ENCODE data around the gene PSTPIP2. TPM values are rescaled to one million over a fixed set of nuclear protein-coding genes. Genes with fewer than 3 reads are reported as not detected.

The PSTPIP2 gene
- total and polyA plus RNA-seq, 2 experiments from 2014 or later = 3.8 to 6.4 TPM

GRCh38 chr18:45981821-45982220 lies 90.2 kb downstream of the PSTPIP2 start:
- Histone ChIP-seq H4K20me1 (ENCODE audit: insufficient read depth) (no peaks in the 10 kb centered on the region), H3K9me2 (ENCODE audit: insufficient read depth) (no peaks in the 10 kb centered on the region), H3K79me2 (ENCODE audit: insufficient read depth) (no peaks in the 10 kb centered on the region), H3F3A (ENCODE audit: insufficient read depth) (no peaks in the 10 kb centered on the region), H3K9me3 (ENCODE audit: low read depth) (no peaks in the 10 kb centered on the region), H3K9ac (no peak overlapping the region), H3K4me1 (ENCODE audit: insufficient read depth) (no peaks in the 10 kb centered on the region), H3K27ac (no peak overlapping the region), H3K27me3 (replicated peaks; ENCODE audit: insufficient read depth) (no peaks in the 10 kb centered on the region), H3K36me3 (ENCODE audit: low read depth) (no peaks in the 10 kb centered on the region), H3K4me2 (ENCODE audit: unreplicated experiment) (no peak overlapping the region), H2AFZ (no peak overlapping the region), H3K4me3 (no peak overlapping the region)
- DNase-seq = no peak
- TF ChIP-seq EZH2phosphoT487 (IDR thresholded peaks at IDR 0.05; ENCODE audit: insufficient read depth, low read depth) = no peak
- no peak for TF ChIP-seq EZH2 (IDR thresholded peaks at IDR 0.05; ENCODE audit: insufficient read depth, poor library complexity, severe bottlenecking)
- in situ Hi-C loops (cut with MboI) = no loop called here
- 90 to 93% methylated on average over 2 of the region's 2 CpGs for WGBS, 2 experiments (ENCODE audit: low coverage in 1 of 2, low lambda C conversion rate in 2 of 2, missing lambda C conversion rate in 2 of 2)

- H3K4me1 ChIP-seq (ENCODE audit: insufficient read depth) = 0 out of 2 replicates have a peak, but pooled peaks cover 5% of the 10 kb centered on the region
- no peaks in the 10 kb centered on the region for H3K36me3 ChIP-seq (ENCODE audit: low read depth)
- no peaks in the 10 kb centered on the region for H4K20me1 ChIP-seq (ENCODE audit: insufficient read depth)
- no peaks in the 10 kb centered on the region for H3K79me2 ChIP-seq (ENCODE audit: insufficient read depth)
- no peak overlapping the region for H3K4me3 ChIP-seq
- no peaks in the 10 kb centered on the region for H3F3A ChIP-seq (ENCODE audit: insufficient read depth)
- H3K4me2 ChIP-seq (ENCODE audit: unreplicated experiment) = no peak overlapping the region
- no peaks in the 10 kb centered on the region for H3K27me3 ChIP-seq (replicated peaks; ENCODE audit: insufficient read depth)
- TF ChIP-seq EZH2 (IDR thresholded peaks at IDR 0.05; ENCODE audit: insufficient read depth, poor library complexity, severe bottlenecking) (no peak), EZH2phosphoT487 (IDR thresholded peaks at IDR 0.05; ENCODE audit: insufficient read depth, low read depth) (no peak)
- no peaks in the 10 kb centered on the region for H3K9me3 ChIP-seq (ENCODE audit: low read depth)
- H2AFZ ChIP-seq = no peak overlapping the region
- H3K9ac ChIP-seq = no peak overlapping the region
- H3K27ac ChIP-seq = no peak overlapping the region
- DNase-seq = no peak
- 75 to 91% methylated on average over 2 of the region's 2 CpGs for WGBS, 2 experiments (ENCODE audit: low coverage in 1 of 2, low lambda C conversion rate in 2 of 2, missing lambda C conversion rate in 2 of 2)
- no peaks in the 10 kb centered on the region for H3K9me2 ChIP-seq (ENCODE audit: insufficient read depth)
- in situ Hi-C loops (cut with MboI) = no loop called here
These were observed 91.8 kb downstream of the PSTPIP2 start for GRCh38 chr18:45980229-45980628.

- no peak for TF ChIP-seq EZH2 (IDR thresholded peaks at IDR 0.05; ENCODE audit: insufficient read depth, poor library complexity, severe bottlenecking)
- no peak for TF ChIP-seq EZH2phosphoT487 (IDR thresholded peaks at IDR 0.05; ENCODE audit: insufficient read depth, low read depth)
- H3K36me3 ChIP-seq (ENCODE audit: low read depth) = no peaks in the 10 kb centered on the region
- no peaks in the 10 kb centered on the region for H3K79me2 ChIP-seq (ENCODE audit: insufficient read depth)
- no peaks in the 10 kb centered on the region for H3K9me2 ChIP-seq (ENCODE audit: insufficient read depth)
- no peak overlapping the region for H3K4me2 ChIP-seq (ENCODE audit: unreplicated experiment)
- no peaks in the 10 kb centered on the region for H4K20me1 ChIP-seq (ENCODE audit: insufficient read depth)
- no peak overlapping the region for H3K27ac ChIP-seq
- in situ Hi-C loops (cut with MboI) = no loop called here
- no peak overlapping the region for H3K4me3 ChIP-seq
- no peaks in the 10 kb centered on the region for H3K27me3 ChIP-seq (replicated peaks; ENCODE audit: insufficient read depth)
- no peaks in the 10 kb centered on the region for H3F3A ChIP-seq (ENCODE audit: insufficient read depth)
- no peaks in the 10 kb centered on the region for H3K9me3 ChIP-seq (ENCODE audit: low read depth)
- 92 to 96% methylated on average over 1 of the region's 1 CpG for WGBS, 2 experiments (ENCODE audit: low coverage in 1 of 2, low lambda C conversion rate in 2 of 2, missing lambda C conversion rate in 2 of 2)
- no peak overlapping the region for H2AFZ ChIP-seq
- H3K9ac ChIP-seq = no peak overlapping the region
- no peak for DNase-seq
- H3K4me1 ChIP-seq (ENCODE audit: insufficient read depth) = peaks cover 14% of the 10 kb centered on the region; the same call in 1 of the 2 replicates
These were observed 94.0 kb downstream of the PSTPIP2 start for GRCh38 chr18:45978084-45978483.

- no peaks in the 10 kb centered on the region for H3F3A ChIP-seq (ENCODE audit: insufficient read depth)
- no peaks in the 10 kb centered on the region for H3K27me3 ChIP-seq (replicated peaks; ENCODE audit: insufficient read depth)
- in situ Hi-C loops (cut with MboI) = no loop called here
- H3K9me2 ChIP-seq (ENCODE audit: insufficient read depth) = no peaks in the 10 kb centered on the region
- DNase-seq = no peak
- no peaks in the 10 kb centered on the region for H3K9me3 ChIP-seq (ENCODE audit: low read depth)
- TF ChIP-seq EZH2phosphoT487 (IDR thresholded peaks at IDR 0.05; ENCODE audit: insufficient read depth, low read depth) (no peak), EZH2 (IDR thresholded peaks at IDR 0.05; ENCODE audit: insufficient read depth, poor library complexity, severe bottlenecking) (no peak)
- H2AFZ ChIP-seq = no peak overlapping the region
- H3K36me3 ChIP-seq (ENCODE audit: low read depth) = no peaks in the 10 kb centered on the region
- H3K4me1 ChIP-seq (ENCODE audit: insufficient read depth) = peaks cover 14% of the 10 kb centered on the region; the same call in 1 of the 2 replicates
- H3K79me2 ChIP-seq (ENCODE audit: insufficient read depth) = no peaks in the 10 kb centered on the region
- no peak overlapping the region for H3K4me2 ChIP-seq (ENCODE audit: unreplicated experiment)
- no peaks in the 10 kb centered on the region for H4K20me1 ChIP-seq (ENCODE audit: insufficient read depth)
- no peak overlapping the region for H3K4me3 ChIP-seq
- WGBS, 2 experiments (ENCODE audit: low coverage in 1 of 2, low lambda C conversion rate in 2 of 2, missing lambda C conversion rate in 2 of 2) = 81 to 90% methylated on average over 5 of the region's 5 CpGs
- H3K27ac ChIP-seq = no peak overlapping the region
- no peak overlapping the region for H3K9ac ChIP-seq
These were observed 95.1 kb downstream of the PSTPIP2 start for GRCh38 chr18:45976974-45977373.

- Histone ChIP-seq H3K9me3 (ENCODE audit: low read depth) (no peaks in the 10 kb centered on the region), H3K27ac (no peak overlapping the region), H3K27me3 (replicated peaks; ENCODE audit: insufficient read depth) (no peaks in the 10 kb centered on the region), H3K4me2 (ENCODE audit: unreplicated experiment) (no peak overlapping the region), H3K4me3 (no peak overlapping the region), H3K36me3 (ENCODE audit: low read depth) (no peaks in the 10 kb centered on the region), H4K20me1 (ENCODE audit: insufficient read depth) (no peaks in the 10 kb centered on the region), H2AFZ (no peak overlapping the region), H3K9me2 (ENCODE audit: insufficient read depth) (no peaks in the 10 kb centered on the region), H3K79me2 (ENCODE audit: insufficient read depth) (no peaks in the 10 kb centered on the region), H3K9ac (no peak overlapping the region), H3F3A (ENCODE audit: insufficient read depth) (no peaks in the 10 kb centered on the region), H3K4me1 (ENCODE audit: insufficient read depth) (peaks cover 14% of the 10 kb centered on the region; the same call in 1 of the 2 replicates)
- DNase-seq = peak; percentile 52
- WGBS, 2 experiments (ENCODE audit: low coverage in 1 of 2, low lambda C conversion rate in 2 of 2, missing lambda C conversion rate in 2 of 2) = 12 to 17% methylated on average over 1 of the region's 1 CpG
- in situ Hi-C loops (cut with MboI) = no loop called here
- no peak for TF ChIP-seq EZH2 (IDR thresholded peaks at IDR 0.05; ENCODE audit: insufficient read depth, poor library complexity, severe bottlenecking)
- no peak for TF ChIP-seq EZH2phosphoT487 (IDR thresholded peaks at IDR 0.05; ENCODE audit: insufficient read depth, low read depth)
These were observed 95.5 kb downstream of the PSTPIP2 start for GRCh38 chr18:45976566-45976965.
